Thoracic aorta (tissue), 2 donors: Measurements from ENCODE around the gene RPL29. TPM values are rescaled to one million over a fixed set of nuclear protein-coding genes. Genes with fewer than 3 reads are reported as not detected.

Experiments
- ATAC-seq: fragments of 150-250 bp; one replicate; pipeline ENCODE4 v1.8.0; 2017; ENCODE audit warnings: low read depth; ENCODE audit not compliant: insufficient number of reproducible peaks, low FRiP score
- DNase-seq: peaks from one replicate; pipeline ENCODE4 v3.0.0-alpha.2; 2020; ENCODE audit warnings: low spot score
- H3K27ac ChIP-seq, 2 donors: fragments of 200-600 bp; sonication (generic); 1 replicate in 1 of 2; 2 replicates in 1 of 2; pipeline ENCODE4 v1.5.1; 2016; ENCODE audit warnings: mild to moderate bottlenecking in 2 of 2, moderate library complexity in 2 of 2
- H3K27me3 ChIP-seq: fragments of 200-600 bp; sonication (generic); replicated peaks from 2 replicates; pipeline ENCODE4 v1.6.0; 2016; ENCODE audit warnings: mild to moderate bottlenecking; ENCODE audit not compliant: insufficient read depth
- H3K36me3 ChIP-seq: fragments of 200-600 bp; sonication (generic); one replicate; pipeline ENCODE4 v1.5.1; 2016
- H3K4me1 ChIP-seq, 2 donors: fragments of 200-600 bp; sonication (generic); 1 replicate in 1 of 2; 2 replicates in 1 of 2; pipeline versions ENCODE4 v1.5.1 to v1.6.0; 2016; ENCODE audit warnings: low read depth in 2 of 2, mild to moderate bottlenecking in 1 of 2; ENCODE audit not compliant: control insufficient read depth in 1 of 2
- H3K4me3 ChIP-seq: fragments of 200-600 bp; sonication (generic); 2 replicates; pipeline ENCODE4 v1.5.1; 2016; ENCODE audit warnings: mild to moderate bottlenecking
- H3K9me3 ChIP-seq: fragments of 200-600 bp; sonication (generic); 2 replicates; pipeline ENCODE4 v1.5.1; 2016
- CTCF ChIP-seq: fragments of 200-600 bp; sonication (generic); IDR thresholded peaks from one replicate; pipeline ENCODE4 v1.5.1; 2019; ENCODE audit warnings: antibody characterized with exemption
- total RNA-seq, 2 donors: library from RNA; depleted of rRNA; stranded (reverse); fragments of >200 nt; gene quantifications; one replicate each; pipeline versions ENCODE4 v1.1.0 to v1.2.3, GENCODE V29; 2016

The RPL29 gene
- total RNA-seq, 2 donors from 2014 or later = 642 to 718 TPM

GRCh38 chr3:51945031-51945840 lies 50.5 kb downstream of the RPL29 start:
- Histone ChIP-seq H3K4me3 (no peak overlapping the region), H3K9me3 (no peaks in the 10 kb centered on the region), H3K4me1 (peaks cover 12 to 26% of the 10 kb centered on the region in 2 donors), H3K36me3 (no peaks in the 10 kb centered on the region), H3K27me3 (no peaks in the 10 kb centered on the region), H3K27ac (no peak overlapping the region)
- ATAC-seq (no peak), DNase-seq (no peak)
- TF ChIP-seq CTCF = no peak

- no peak for TF ChIP-seq CTCF
- ATAC-seq (no peak), DNase-seq (no peak)
- peaks cover 12 to 27% of the 10 kb centered on the region in 2 donors for H3K4me1 ChIP-seq
- H3K27ac ChIP-seq = no peak overlapping the region
- H3K27me3 ChIP-seq = no peaks in the 10 kb centered on the region
- no peak overlapping the region for H3K4me3 ChIP-seq
- H3K9me3 ChIP-seq = no peaks in the 10 kb centered on the region
- no peaks in the 10 kb centered on the region for H3K36me3 ChIP-seq
Measured at GRCh38 chr3:51944451-51945021, 51.2 kb downstream of the RPL29 start.

Other genes starting within 250 kb of the RPL29 start
- not detected for gene IQCF6, start 216.7 kb downstream of the RPL29 start, total RNA-seq
- gene IQCF2, start 134.3 kb downstream of the RPL29 start, total RNA-seq = not detected
- not detected for gene IQCF5, start 120.3 kb downstream of the RPL29 start, total RNA-seq
- not detected for gene IQCF1, start 92.5 kb downstream of the RPL29 start, total RNA-seq
- 10 to 100 TPM in 1 of 2 donors, 1 to 10 TPM in 1; 7.7 to 21.8 TPM for gene RRP9, start 54.0 kb downstream of the RPL29 start, total RNA-seq
- gene PARP3, start 53.5 kb downstream of the RPL29 start, total RNA-seq = 10 to 100 TPM; 10.9 to 21.4 TPM
- not detected for gene GPR62, start 40.5 kb downstream of the RPL29 start, total RNA-seq
- gene PCBP4, start 28.4 kb downstream of the RPL29 start, total RNA-seq = 100 to 1,000 TPM; 127 to 144 TPM
- 10 to 100 TPM; 28.6 to 55.2 TPM for gene ABHD14B, start 21.8 kb downstream of the RPL29 start, total RNA-seq
- gene ABHD14A, start 20.8 kb downstream of the RPL29 start, total RNA-seq = 10 to 100 TPM in 1 of 2 donors, 1 to 10 TPM in 1; 9.7 to 24.0 TPM
- gene ACY1, start 12.4 kb downstream of the RPL29 start, total RNA-seq = 10 to 100 TPM in 1 of 2 donors, 1 to 10 TPM in 1; 6.1 to 12.3 TPM
- gene DUSP7, start 60.7 kb upstream of the RPL29 start, total RNA-seq = 10 to 100 TPM; 41.1 to 42.2 TPM
- gene POC1A, start 158.5 kb upstream of the RPL29 start, total RNA-seq = 1 to 10 TPM in 1 of 2 donors, not detected in 1; 8.1 TPM
- 10 to 100 TPM; 28.4 to 33.3 TPM for gene ALAS1, start 202.3 kb upstream of the RPL29 start, total RNA-seq
- gene TLR9, start 229.8 kb upstream of the RPL29 start, total RNA-seq = not detected
- 10 to 100 TPM; 52.2 to 69.2 TPM for gene TWF2, start 243.3 kb upstream of the RPL29 start, total RNA-seq
- gene PPM1M, start 249.9 kb upstream of the RPL29 start, total RNA-seq = 10 to 100 TPM; 41.6 to 51.9 TPM